SH-SY5Y (cell line): ENCODE results near the gene SMIM5.

Experiments
- GATA2 ChIP-seq: IDR thresholded peaks from 2 replicates; pipeline ENCODE4 v1.6.1; 2011; ENCODE audit warnings: mild to moderate bottlenecking, low read depth, low read length
- GATA3 ChIP-seq: IDR thresholded peaks from 2 replicates; pipeline ENCODE4 v1.6.1; 2011; ENCODE audit warnings: low read depth, mild to moderate bottlenecking, low read length, moderate library complexity

DNA sequence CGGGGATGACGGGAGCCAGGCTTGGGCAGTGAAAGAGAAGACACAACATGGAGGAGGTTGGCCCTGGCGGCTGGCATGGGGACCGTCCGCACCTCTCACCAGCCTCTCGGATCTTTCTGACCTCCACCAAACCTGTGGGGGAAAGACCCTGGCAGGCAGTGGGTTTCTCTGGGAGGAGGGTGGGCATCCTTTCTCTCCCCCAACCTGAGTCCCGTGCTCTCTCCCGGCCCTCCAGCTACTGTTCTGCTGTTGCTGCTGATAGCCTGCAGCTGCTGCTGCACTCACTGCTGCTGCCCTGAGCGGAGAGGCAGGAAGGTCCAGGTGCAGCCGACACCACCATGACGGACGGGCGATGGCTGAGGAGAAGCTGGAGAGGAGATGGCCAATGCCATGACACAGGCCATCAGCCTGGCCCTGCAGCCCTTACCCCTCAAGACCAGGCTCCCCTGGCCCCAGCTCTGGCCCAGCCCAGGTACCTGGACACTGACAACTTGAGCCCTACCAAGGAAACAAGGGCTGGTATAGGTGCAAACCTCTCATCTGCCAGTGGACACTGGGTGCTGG lies 7.4 kb downstream of the SMIM5 start:
- TF ChIP-seq GATA2 (no peak), GATA3 (no peak)
